GM12801 (cell line): ENCODE data around the gene ENKUR.

Experiments used
- CTCF ChIP-seq: IDR thresholded peaks from one replicate; pipeline ENCODE4 v1.5.1; 2011; ENCODE audit warnings: control low read depth; ENCODE audit not compliant: insufficient read length; ENCODE audit errors: extremely low read depth

ENKUR gene

DNA sequence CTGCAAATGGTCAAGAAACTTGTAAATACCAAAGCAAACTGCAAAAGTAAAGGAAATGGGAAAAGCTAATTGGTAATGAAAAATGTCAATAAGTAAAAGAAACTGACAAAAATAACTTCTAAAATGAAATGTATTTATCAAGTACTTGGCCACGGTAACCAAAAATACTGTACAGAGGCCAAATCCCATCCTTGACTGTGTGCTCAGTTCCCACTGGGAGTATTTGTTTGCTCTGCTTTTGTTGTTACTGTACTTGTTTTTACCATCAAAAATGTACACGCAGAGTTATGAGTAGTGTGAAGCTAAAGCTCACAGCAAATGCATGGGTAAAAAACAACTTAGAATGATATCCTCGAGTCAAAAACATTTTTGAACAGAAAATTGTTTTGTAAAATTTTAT, 31.1 kb downstream of the ENKUR start:
- TF ChIP-seq CTCF: no peak

- TF ChIP-seq CTCF: no peak
These were observed 32.0 kb downstream of the ENKUR start for GRCh38 chr10:24983946-24984345.

DNA sequence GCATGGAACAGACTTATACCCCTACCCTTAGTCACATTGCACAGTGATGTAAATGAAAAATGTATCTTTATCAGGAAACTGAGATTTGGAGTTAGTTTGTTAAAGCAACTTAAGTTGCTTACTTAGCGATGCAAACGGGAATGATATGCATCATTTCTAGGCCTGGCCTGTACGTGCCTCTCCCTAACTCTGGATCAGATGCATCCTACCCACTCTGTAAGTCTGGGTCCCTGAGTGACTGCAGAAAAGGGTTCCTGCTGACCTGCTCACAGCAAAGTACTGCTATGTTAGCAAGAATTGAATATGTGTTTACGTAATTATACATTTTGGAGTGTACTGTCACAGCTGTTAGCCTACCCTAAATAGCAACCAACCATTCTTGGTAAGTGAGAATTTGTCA, 32.8 kb downstream of the ENKUR start:
- TF ChIP-seq CTCF: no peak

GRCh38 chr10:24982319-24983112, 33.4 kb downstream of the ENKUR start:
- no peak for TF ChIP-seq CTCF

DNA sequence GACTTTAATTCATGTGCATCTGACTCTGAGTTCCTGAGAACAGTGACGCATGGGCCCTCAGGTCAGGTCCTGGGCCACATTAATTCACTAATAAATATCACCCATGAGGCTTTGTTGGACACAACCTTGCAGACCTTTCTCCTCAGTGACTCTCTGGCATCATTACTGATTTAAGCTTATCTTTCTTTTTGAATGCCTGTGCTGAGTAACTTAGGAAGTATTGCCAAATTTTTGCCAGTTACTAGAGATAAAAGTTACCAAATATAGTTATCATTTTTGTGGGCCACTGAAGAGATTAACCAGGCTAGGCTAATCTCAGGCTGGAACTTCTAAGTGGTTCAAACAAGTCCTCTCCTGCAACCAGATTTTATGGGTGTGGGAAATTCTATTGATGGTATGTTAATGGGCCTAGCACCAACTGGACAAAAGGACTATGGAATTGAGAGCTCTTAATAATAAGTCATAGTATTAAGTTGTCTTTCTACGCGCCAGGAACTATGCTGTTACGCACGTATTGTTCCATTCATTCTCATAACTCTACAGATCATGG, 34.7 kb downstream of the ENKUR start:
- TF ChIP-seq CTCF: no peak

GRCh38 chr10:24979685-24980084, 36.3 kb downstream of the ENKUR start:
- no peak for TF ChIP-seq CTCF

- no peak for TF ChIP-seq CTCF
These were observed 41.0 kb downstream of the ENKUR start for GRCh38 chr10:24974976-24975375.
